NCI-H2029 treated with DMSO at 0.1 percent for 48 hours (cell line): ENCODE results near the gene PRPF6.
"Not testable (repeated sequence)": the region's sequence is repeated elsewhere in the genome, so short reads cannot be mapped to it uniquely, and the experiment has no call there.

Experiments
- DNase-seq: peaks from one replicate; lab custom pipeline; 2025; lab: John Stamatoyannopoulos, UW

Gene PRPF6

DNA sequence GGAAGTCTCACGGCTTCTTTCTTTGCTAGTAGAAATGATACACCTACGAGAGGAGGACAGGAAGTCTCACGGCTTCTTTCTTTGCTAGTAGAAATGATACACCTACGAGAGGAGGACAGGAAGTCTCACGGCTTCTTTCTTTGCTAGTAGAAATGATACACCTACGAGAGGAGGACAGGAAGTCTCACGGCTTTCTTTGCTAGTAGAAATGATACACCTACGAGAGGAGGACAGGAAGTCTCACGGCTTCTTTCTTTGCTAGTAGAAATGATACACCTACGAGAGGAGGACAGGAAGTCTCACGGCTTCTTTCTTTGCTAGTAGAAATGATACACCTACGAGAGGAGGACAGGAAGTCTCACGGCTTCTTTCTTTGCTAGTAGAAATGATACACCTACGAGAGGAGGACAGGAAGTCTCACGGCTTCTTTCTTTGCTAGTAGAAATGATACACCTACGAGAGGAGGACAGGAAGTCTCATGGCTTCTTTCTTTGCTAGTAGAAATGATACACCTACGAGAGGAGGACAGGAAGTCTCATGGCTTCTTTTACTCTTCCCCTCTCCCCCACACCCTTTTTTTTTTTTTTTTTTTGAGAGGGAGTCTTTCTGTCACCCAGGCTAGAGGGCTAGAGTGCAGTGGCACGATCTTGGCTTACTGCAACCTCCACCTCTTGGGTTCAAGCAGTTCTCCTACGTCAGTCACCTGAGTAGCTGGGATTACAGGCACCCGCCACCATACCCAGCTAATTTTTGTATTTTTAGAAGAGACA is 31.6 kb downstream of the PRPF6 start:
- DNase-seq, result not testable (repeated sequence)

DNA sequence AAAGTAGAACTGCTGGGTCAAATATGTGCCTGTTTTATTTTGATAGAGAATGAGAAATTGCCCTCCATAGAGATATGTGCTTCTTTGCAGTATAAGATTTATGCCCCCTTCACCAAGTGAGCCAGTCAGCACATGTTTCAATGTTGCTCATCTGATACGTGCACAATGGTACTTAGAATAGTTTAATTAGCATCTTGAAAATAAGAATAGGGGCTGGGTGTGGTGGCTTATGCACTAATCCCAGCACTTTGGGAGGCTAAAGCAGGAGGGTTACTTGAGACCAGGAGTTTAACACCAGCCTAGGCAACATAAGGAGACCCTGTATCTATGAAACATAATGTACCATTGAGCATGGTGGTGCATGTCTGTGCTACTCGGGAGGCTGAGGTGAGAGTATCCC is 34.7 kb downstream of the PRPF6 start:
- no peak for DNase-seq

GRCh38 chr20:64021124-64021975 is 40.4 kb downstream of the PRPF6 start:
- no peak for DNase-seq

DNA sequence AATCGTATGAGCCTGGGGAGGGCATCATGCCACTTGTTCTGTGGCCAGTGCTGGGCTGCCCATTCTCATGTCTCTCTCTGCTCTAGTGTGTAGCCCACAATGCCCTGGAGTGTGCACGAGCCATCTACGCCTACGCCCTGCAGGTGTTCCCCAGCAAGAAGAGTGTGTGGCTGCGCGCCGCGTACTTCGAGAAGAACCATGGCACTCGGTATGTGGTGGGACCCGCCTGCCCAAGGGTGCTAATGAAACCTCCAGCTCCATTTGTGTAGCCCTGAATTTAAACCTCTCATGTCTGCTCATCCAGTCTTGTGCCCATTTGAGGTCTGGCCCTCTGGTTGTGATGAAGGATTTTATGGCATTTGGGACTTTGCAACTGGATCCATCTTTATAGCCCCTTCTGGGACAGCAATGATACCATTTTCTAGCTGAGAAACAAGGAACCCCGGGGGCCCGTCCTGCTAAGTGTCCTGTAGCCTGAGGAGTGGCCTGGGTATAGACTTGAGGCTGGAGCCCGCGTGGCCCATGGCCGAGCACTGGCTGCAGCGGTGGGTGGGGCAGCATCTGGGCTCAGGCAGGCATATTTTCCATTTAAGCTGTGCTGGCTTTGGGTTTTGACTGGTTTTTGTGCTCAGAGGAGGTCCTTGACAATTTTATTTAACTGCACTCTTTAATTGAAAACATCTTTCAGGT is 41.9 kb downstream of the PRPF6 start:
- no peak for DNase-seq

- no peak for DNase-seq
Observed at GRCh38 chr20:64023361-64024140, 42.6 kb downstream of the PRPF6 start.

DNA sequence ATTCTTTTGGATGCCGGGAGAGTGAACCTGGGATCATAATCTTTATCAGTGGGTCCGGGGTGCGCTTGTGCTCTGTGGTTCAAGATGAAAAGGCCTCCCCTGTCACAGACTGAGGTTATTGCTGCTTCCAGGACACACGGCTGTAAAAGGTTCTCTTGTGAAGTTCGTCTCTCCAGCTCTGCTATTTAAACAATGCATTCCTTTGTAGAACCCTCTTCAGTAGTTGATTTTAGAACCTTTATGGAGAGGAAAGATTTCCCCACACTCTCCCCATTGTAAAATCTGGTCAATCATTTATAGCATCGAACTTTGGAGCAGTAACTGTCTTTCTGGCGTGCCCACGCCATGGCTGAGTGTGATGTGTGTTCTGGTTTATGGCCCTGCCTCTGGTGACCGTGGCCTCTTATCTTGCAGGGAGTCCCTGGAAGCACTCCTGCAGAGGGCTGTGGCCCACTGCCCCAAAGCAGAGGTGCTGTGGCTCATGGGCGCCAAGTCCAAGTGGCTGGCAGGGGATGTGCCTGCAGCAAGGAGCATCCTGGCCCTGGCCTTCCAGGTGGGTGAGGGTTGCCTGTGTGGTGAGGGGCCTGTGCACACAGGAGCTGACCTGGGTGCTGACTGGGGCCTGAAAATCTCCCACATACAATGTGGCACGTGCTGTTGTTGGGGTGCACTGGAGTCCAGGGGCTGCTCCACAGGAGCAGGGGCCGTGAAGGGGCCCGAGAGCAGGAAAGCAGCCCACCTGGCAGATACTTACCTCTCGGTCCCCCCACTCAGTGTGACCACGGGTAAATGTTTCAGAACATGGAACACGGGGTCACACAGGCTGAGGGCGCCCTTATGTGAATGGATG is 43.4 kb downstream of the PRPF6 start:
- DNase-seq, result no peak

GRCh38 chr20:64025101-64025825 is 44.3 kb downstream of the PRPF6 start:
- no peak for DNase-seq

DNA sequence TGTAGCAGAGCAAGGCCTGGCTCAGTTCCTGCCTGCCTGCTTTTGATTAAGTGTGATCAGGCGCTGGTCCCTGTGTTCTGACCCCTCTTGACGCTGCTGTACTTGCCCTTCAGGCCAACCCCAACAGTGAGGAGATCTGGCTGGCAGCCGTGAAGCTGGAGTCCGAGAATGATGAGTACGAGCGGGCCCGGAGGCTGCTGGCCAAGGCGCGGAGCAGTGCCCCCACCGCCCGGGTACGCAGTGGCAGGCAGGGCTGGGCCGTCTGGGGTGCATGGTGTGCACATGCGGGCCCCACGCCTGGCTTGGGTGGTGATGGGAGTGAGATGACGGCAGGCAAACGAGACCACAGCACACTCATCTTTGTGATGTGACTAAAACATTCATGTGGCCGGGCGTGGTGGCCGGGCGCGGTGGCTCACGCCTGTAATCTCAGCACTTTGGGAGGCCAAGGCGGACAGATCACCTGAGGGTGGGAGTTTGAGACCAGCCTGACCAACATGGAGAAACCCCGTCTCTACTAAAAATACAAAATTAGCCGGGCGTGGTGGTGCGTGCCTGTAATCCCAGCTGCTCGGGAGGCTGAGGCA is 45.0 kb downstream of the PRPF6 start:
- DNase-seq, result no peak

DNA sequence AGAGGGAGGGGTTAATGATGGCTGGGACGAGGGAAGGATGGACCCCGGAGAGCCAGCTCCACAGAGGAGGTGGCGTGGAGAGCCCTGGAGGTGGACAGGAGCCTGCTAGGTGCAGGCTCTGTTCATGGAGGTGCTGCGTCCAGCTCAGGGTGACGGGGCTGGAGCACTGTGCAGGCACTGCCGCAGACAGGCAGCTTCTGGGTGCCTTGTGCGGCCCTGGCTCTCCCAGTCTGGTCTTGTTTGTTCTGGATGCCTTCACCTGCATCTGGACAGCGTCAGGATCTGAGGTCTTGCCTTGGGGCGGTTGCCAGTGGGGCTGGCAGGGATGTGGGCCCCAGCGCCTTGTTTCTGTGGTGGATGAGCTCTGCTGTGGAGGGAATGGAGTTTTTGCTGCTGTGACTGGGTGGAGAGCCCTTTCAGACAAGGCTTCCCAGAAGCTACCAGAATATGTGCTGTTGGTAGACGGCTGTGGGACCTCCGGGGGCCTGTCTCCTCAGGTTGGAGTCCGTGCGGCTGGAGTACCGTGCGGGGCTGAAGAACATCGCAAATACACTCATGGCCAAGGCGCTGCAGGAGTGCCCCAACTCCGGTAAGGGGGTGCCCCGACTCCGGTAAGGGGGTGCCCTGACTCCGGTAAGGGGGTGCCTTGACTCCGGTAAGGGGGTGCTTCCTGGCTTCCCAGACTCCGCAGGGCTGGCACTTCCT is 47.2 kb downstream of the PRPF6 start:
- DNase-seq, result no peak

- no peak for DNase-seq
Observed at GRCh38 chr20:64029293-64030117, 48.6 kb downstream of the PRPF6 start.

- DNase-seq, result no peak
Observed at GRCh38 chr20:64030371-64031134, 49.6 kb downstream of the PRPF6 start.

GRCh38 chr20:64031822-64032314 is 50.9 kb downstream of the PRPF6 start:
- no peak for DNase-seq

- no peak for DNase-seq
Observed at GRCh38 chr20:64032706-64033624, 52.0 kb downstream of the PRPF6 start.

DNA sequence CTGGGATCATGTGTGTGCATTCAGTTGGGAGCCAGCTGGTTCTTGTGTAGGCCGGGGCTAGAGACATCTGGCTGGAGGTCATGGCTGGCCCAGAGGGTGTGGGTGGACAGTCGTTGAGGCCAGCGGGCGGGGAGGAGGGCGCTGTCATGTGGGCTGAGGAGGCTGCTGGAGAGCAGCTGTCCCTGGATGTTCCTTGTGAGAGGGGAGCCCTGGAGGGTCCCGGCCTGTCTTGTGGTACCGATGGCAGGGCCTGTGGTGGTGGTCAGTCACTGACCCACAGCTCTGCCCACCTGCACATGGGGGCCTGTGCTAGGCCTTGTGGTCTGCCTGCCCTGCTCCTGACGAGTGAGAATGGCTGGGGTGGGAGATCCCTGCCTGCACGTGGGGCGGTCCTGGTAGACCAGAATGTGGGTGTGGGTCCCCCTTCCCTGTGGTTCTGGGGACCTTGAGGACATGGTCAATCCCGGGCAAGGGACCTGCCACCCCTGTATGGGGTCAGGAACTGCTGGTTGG is 53.1 kb downstream of the PRPF6 start:
- DNase-seq, result no peak

GRCh38 chr20:64035066-64035932 is 54.4 kb downstream of the PRPF6 start:
- DNase-seq, result no peak
